ENCODE results near the gene TMEM119. TPM values are rescaled to one million over a fixed set of nuclear protein-coding genes. Genes with fewer than 3 reads are reported as not detected.
"Not testable (repeated sequence)": the region's sequence is repeated elsewhere in the genome, so short reads cannot be mapped to it uniquely, and the experiment has no call there.

The TMEM119 gene
- total RNA-seq, 1 donor from 2014 or later: 0.79 TPM

GRCh38 chr12:108634341-108634751, 36.5 kb upstream of the TMEM119 start:
- TF ChIP-seq CTCF (IDR thresholded peaks at IDR 0.05; ENCODE audit: insufficient read depth, low read length, severe bottlenecking): no peak
- no peaks in the 10 kb centered on the region for H3K36me3 ChIP-seq (ENCODE audit: control insufficient read depth, insufficient read depth, low read length)
- FAIRE-seq: no peak
- H3K27me3 ChIP-seq (ENCODE audit: control insufficient read depth, insufficient read depth, low read length): no peaks in the 10 kb centered on the region
- no peak overlapping the region for H3K4me3 ChIP-seq (ENCODE audit: low read depth, low read length)
- DNase-seq (ENCODE audit: low read depth): no peak

- Histone ChIP-seq H3K4me3 (ENCODE audit: low read depth, low read length) (no peak within 1 kb of the TSS), H3K36me3 (ENCODE audit: control insufficient read depth, insufficient read depth, low read length) (no peaks in the 10 kb centered on the region), H3K27me3 (ENCODE audit: control insufficient read depth, insufficient read depth, low read length) (no peaks in the 10 kb centered on the region)
- DNase-seq (ENCODE audit: low read depth): no peak
- TF ChIP-seq CTCF (IDR thresholded peaks at IDR 0.05; ENCODE audit: insufficient read depth, low read length, severe bottlenecking): no peak
- no peak for FAIRE-seq
These were observed 35.8 kb upstream of the TMEM119 start, which contains the start of gene SELPLG for GRCh38 chr12:108633534-108634248. SELPLG (minus strand) TSS chr12:108633894; CDS start chr12:108624307, 9,587 bp downstream.

DNA sequence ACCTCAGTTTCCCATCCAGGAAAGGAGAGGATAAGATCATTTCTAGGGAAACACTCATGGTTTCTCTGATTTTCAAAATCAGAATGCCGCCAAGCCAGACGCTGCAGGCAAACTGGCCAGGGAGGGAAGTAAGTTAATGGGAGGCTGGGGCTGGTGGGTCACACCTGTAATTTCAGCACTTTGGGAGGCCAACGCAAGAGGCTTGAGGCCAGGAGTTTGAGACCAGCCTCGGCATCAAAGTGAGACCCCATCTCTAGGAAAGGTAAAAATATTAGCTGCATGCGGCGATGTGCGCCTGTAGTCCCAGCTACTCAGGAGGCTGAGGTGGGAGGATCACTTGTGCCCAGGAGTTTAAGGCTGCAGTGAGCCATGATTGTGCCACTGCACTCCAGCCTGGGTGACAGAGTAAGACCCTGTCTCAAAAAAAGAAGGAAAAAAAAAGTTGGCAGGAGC, 35.2 kb upstream of the TMEM119 start:
- no peak overlapping the region for H3K4me3 ChIP-seq (ENCODE audit: low read depth, low read length)
- FAIRE-seq (no peak), DNase-seq (ENCODE audit: low read depth) (no peak)
- H3K27me3 ChIP-seq (ENCODE audit: control insufficient read depth, insufficient read depth, low read length): no peaks in the 10 kb centered on the region
- TF ChIP-seq CTCF (IDR thresholded peaks at IDR 0.05; ENCODE audit: insufficient read depth, low read length, severe bottlenecking): no peak
- no peaks in the 10 kb centered on the region for H3K36me3 ChIP-seq (ENCODE audit: control insufficient read depth, insufficient read depth, low read length)

- H3K27me3 ChIP-seq (ENCODE audit: control insufficient read depth, insufficient read depth, low read length); H3K36me3 ChIP-seq (ENCODE audit: control insufficient read depth, insufficient read depth, low read length); DNase-seq (ENCODE audit: low read depth); FAIRE-seq; H3K4me3 ChIP-seq (ENCODE audit: low read depth, low read length): not testable (repeated sequence)
These were observed 33.4 kb upstream of the TMEM119 start for GRCh38 chr12:108631261-108631660.

- H3K36me3 ChIP-seq (ENCODE audit: control insufficient read depth, insufficient read depth, low read length): no peaks in the 10 kb centered on the region
- no peak overlapping the region for H3K4me3 ChIP-seq (ENCODE audit: low read depth, low read length)
- FAIRE-seq (no peak), DNase-seq (ENCODE audit: low read depth) (peak; percentile 88)
- no peak for TF ChIP-seq CTCF (IDR thresholded peaks at IDR 0.05; ENCODE audit: insufficient read depth, low read length, severe bottlenecking)
- H3K27me3 ChIP-seq (ENCODE audit: control insufficient read depth, insufficient read depth, low read length): no peaks in the 10 kb centered on the region
These were observed 32.8 kb upstream of the TMEM119 start for GRCh38 chr12:108630481-108631207.

GRCh38 chr12:108629824-108630476, 32.1 kb upstream of the TMEM119 start:
- peak; percentile 94 for DNase-seq (ENCODE audit: low read depth)
- TF ChIP-seq CTCF (IDR thresholded peaks at IDR 0.05; ENCODE audit: insufficient read depth, low read length, severe bottlenecking): no peak
- no peaks in the 10 kb centered on the region for H3K27me3 ChIP-seq (ENCODE audit: control insufficient read depth, insufficient read depth, low read length)
- no peak overlapping the region for H3K4me3 ChIP-seq (ENCODE audit: low read depth, low read length)
- no peak for FAIRE-seq
- no peaks in the 10 kb centered on the region for H3K36me3 ChIP-seq (ENCODE audit: control insufficient read depth, insufficient read depth, low read length)
